Ishikawa (cell line): ENCODE measurements around the gene TBC1D2.

Experiments
- CEBPB ChIP-seq: IDR thresholded peaks from 2 replicates; pipeline ENCODE4 v1.6.1; 2012
- CREB1 ChIP-seq: IDR thresholded peaks from 2 replicates; pipeline ENCODE4 v1.6.1; 2012; ENCODE audit warnings: low read depth
- EGR1 ChIP-seq: IDR thresholded peaks from 2 replicates; pipeline ENCODE4 v1.6.1; 2012
- EP300 ChIP-seq: IDR thresholded peaks from 2 replicates; pipeline ENCODE4 v1.6.1; 2012; ENCODE audit warnings: borderline replicate concordance
- FOXM1 ChIP-seq: IDR thresholded peaks from 2 replicates; pipeline ENCODE4 v1.6.1; 2012; ENCODE audit warnings: low read depth, borderline replicate concordance
- NFIC ChIP-seq: IDR thresholded peaks from 2 replicates; pipeline ENCODE4 v1.6.1; 2012
- RAD21 ChIP-seq: IDR thresholded peaks from 2 replicates; pipeline ENCODE4 v1.6.1; 2012; ENCODE audit warnings: low read depth
- TAF1 ChIP-seq: IDR thresholded peaks from 2 replicates; pipeline ENCODE4 v1.6.1; 2012; ENCODE audit warnings: low read depth, mild to moderate bottlenecking
- TCF12 ChIP-seq: IDR thresholded peaks from 2 replicates; pipeline ENCODE4 v1.6.1; 2012; ENCODE audit warnings: low read depth
- TEAD4 ChIP-seq: IDR thresholded peaks from 2 replicates; pipeline ENCODE4 v1.6.1; 2012
- YY1 ChIP-seq: IDR thresholded peaks from 2 replicates; pipeline ENCODE4 v1.6.1; 2012; ENCODE audit warnings: low read depth
- ZBTB7A ChIP-seq: IDR thresholded peaks from 2 replicates; pipeline ENCODE4 v1.6.1; 2012; ENCODE audit warnings: low read depth
- TF ChIP-seq, protein P1 (sequence below): IDR thresholded peaks from 2 replicates; pipeline ENCODE4 v1.6.1; 2012; ENCODE audit warnings: low read depth, mild to moderate bottlenecking
- TF ChIP-seq, protein P2 (sequence below): IDR thresholded peaks from 2 replicates; pipeline ENCODE4 v1.6.1; 2012
- TF ChIP-seq, protein P3 (sequence below): IDR thresholded peaks from 2 replicates; pipeline ENCODE4 v1.6.1; 2012

TBC1D2 gene

DNA sequence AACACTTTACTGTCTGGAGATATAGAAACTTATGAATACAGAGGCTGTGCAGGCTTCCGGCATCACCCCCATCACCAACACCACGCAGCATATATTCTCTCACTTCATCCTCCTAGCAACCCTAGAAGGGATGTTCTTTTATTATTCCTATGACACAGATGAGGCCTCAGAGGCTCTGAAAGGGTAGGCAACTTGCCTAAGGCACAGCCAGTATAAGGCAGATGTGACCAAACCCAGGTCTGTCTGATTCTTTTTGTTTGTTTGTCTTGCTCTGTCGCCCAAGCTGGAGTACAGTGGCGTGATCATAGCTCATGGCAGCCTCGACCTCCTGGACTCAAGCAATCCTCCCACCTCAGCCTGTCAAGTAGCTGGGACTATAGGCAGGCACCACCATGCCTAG is 40.2 kb downstream of the TBC1D2 start:
- TF ChIP-seq, protein P1, sequence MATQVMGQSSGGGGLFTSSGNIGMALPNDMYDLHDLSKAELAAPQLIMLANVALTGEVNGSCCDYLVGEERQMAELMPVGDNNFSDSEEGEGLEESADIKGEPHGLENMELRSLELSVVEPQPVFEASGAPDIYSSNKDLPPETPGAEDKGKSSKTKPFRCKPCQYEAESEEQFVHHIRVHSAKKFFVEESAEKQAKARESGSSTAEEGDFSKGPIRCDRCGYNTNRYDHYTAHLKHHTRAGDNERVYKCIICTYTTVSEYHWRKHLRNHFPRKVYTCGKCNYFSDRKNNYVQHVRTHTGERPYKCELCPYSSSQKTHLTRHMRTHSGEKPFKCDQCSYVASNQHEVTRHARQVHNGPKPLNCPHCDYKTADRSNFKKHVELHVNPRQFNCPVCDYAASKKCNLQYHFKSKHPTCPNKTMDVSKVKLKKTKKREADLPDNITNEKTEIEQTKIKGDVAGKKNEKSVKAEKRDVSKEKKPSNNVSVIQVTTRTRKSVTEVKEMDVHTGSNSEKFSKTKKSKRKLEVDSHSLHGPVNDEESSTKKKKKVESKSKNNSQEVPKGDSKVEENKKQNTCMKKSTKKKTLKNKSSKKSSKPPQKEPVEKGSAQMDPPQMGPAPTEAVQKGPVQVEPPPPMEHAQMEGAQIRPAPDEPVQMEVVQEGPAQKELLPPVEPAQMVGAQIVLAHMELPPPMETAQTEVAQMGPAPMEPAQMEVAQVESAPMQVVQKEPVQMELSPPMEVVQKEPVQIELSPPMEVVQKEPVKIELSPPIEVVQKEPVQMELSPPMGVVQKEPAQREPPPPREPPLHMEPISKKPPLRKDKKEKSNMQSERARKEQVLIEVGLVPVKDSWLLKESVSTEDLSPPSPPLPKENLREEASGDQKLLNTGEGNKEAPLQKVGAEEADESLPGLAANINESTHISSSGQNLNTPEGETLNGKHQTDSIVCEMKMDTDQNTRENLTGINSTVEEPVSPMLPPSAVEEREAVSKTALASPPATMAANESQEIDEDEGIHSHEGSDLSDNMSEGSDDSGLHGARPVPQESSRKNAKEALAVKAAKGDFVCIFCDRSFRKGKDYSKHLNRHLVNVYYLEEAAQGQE, result no peak
- TF ChIP-seq TEAD4, result no peak
- TF ChIP-seq TAF1, result no peak
- TF ChIP-seq EP300, result no peak
- TF ChIP-seq ZBTB7A, result no peak
- TF ChIP-seq RAD21, result no peak
- TF ChIP-seq CEBPB, result no peak
- TF ChIP-seq YY1, result no peak
- no peak for TF ChIP-seq TCF12
- TF ChIP-seq CREB1, result no peak
- TF ChIP-seq NFIC, result no peak
- TF ChIP-seq, protein P2, sequence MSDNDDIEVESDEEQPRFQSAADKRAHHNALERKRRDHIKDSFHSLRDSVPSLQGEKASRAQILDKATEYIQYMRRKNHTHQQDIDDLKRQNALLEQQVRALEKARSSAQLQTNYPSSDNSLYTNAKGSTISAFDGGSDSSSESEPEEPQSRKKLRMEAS, result no peak
- no peak for TF ChIP-seq FOXM1
- TF ChIP-seq, protein P3, sequence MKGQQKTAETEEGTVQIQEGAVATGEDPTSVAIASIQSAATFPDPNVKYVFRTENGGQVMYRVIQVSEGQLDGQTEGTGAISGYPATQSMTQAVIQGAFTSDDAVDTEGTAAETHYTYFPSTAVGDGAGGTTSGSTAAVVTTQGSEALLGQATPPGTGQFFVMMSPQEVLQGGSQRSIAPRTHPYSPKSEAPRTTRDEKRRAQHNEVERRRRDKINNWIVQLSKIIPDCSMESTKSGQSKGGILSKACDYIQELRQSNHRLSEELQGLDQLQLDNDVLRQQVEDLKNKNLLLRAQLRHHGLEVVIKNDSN, result no peak
- no peak for TF ChIP-seq EGR1

- TF ChIP-seq, protein P2, result no peak
- TF ChIP-seq CREB1, result no peak
- no peak for TF ChIP-seq EGR1
- TF ChIP-seq, protein P1, result no peak
- no peak for TF ChIP-seq TEAD4
- TF ChIP-seq, protein P3, result no peak
- TF ChIP-seq NFIC, result no peak
- no peak for TF ChIP-seq RAD21
- no peak for TF ChIP-seq TCF12
- TF ChIP-seq TAF1, result no peak
- no peak for TF ChIP-seq ZBTB7A
- TF ChIP-seq EP300, result no peak
- TF ChIP-seq YY1, result no peak
- no peak for TF ChIP-seq CEBPB
- no peak for TF ChIP-seq FOXM1
Observed at GRCh38 chr9:98214811-98215210, 40.6 kb downstream of the TBC1D2 start.

GRCh38 chr9:98211260-98211659 is 44.2 kb downstream of the TBC1D2 start:
- TF ChIP-seq EP300 (no peak), ZBTB7A (no peak), RAD21 (no peak), NFIC (no peak), EGR1 (no peak), TCF12 (no peak)
- TF ChIP-seq, protein P3, result no peak
- TF ChIP-seq, protein P1, result no peak

GRCh38 chr9:98210435-98210834 is 45.0 kb downstream of the TBC1D2 start:
- TF ChIP-seq CEBPB (no peak), ZBTB7A (no peak), NFIC (no peak), TEAD4 (no peak), YY1 (no peak), TCF12 (no peak), EGR1 (no peak), FOXM1 (no peak)
- TF ChIP-seq, protein P2, result no peak
- TF ChIP-seq, protein P1, result no peak
